Dermis microvascular lymphatic vessel endothelial cell (primary cell): ENCODE data around the gene PARVB. TPM values are rescaled to one million over a fixed set of nuclear protein-coding genes. Genes with fewer than 3 reads are reported as not detected.

Source experiments
- DNase-seq, 2 donors: peaks; one replicate each; pipeline versions ENCODE4 v3.0.0 to v3.0.0-alpha.2; 2010; ENCODE audit warnings: low read depth in 2 of 2
- total RNA-seq: library from RNA; depleted of rRNA; stranded (reverse); fragments of >200 nt; gene quantifications from 2 replicates; pipeline ENCODE4 v1.2.1, GENCODE V29; 2014

The PARVB gene
- total RNA-seq, 1 donor from 2014 or later = 39.2 TPM

GRCh38 chr22:44157916-44158618 is 134.0 kb downstream of the PARVB start:
- DNase-seq = no peak

GRCh38 chr22:44158816-44159215 is 134.7 kb downstream of the PARVB start:
- DNase-seq = no peak

GRCh38 chr22:44159221-44159620 is 135.1 kb downstream of the PARVB start:
- no peak for DNase-seq

- DNase-seq = no peak
Measured at GRCh38 chr22:44159811-44160210, 135.7 kb downstream of the PARVB start.

GRCh38 chr22:44160421-44160820 is 136.3 kb downstream of the PARVB start:
- DNase-seq = no peak

- DNase-seq = no peak
Measured at GRCh38 chr22:44161673-44162072, 137.6 kb downstream of the PARVB start.

GRCh38 chr22:44162960-44163359 is 138.9 kb downstream of the PARVB start:
- DNase-seq = no peak

- DNase-seq = no peak
Measured at GRCh38 chr22:44163536-44163935, 139.4 kb downstream of the PARVB start.

GRCh38 chr22:44164031-44164430 is 139.9 kb downstream of the PARVB start:
- DNase-seq = no peak

- DNase-seq = no peak
Measured at GRCh38 chr22:44165286-44165874, 141.3 kb downstream of the PARVB start.

- no peak for DNase-seq
Measured at GRCh38 chr22:44166498-44167276, 142.6 kb downstream of the PARVB start.

GRCh38 chr22:44167501-44167900 is 143.4 kb downstream of the PARVB start:
- no peak for DNase-seq

- no peak for DNase-seq
Measured at GRCh38 chr22:44168206-44168605, 144.1 kb downstream of the PARVB start.

- DNase-seq = no peak
Measured at GRCh38 chr22:44170470-44170869, 146.4 kb downstream of the PARVB start.

- no peak for DNase-seq
Measured at GRCh38 chr22:44171561-44171960, 147.5 kb downstream of the PARVB start.

- DNase-seq = no peak
Measured at GRCh38 chr22:44172370-44173108, 148.4 kb downstream of the PARVB start.

- no peak for DNase-seq
Measured at GRCh38 chr22:44173154-44173553, 149.1 kb downstream of the PARVB start.

GRCh38 chr22:44175676-44176075 is 151.6 kb downstream of the PARVB start:
- no peak for DNase-seq

- no peak for DNase-seq
Measured at GRCh38 chr22:44179196-44179988, 155.3 kb downstream of the PARVB start.

GRCh38 chr22:44179989-44180705 is 156.0 kb downstream of the PARVB start:
- DNase-seq = no peak

GRCh38 chr22:44180706-44181032 is 156.6 kb downstream of the PARVB start, which contains the start of gene PARVG:
Gene PARVG, plus strand, starts transcription at chr22:44180925. Its CDS starts 2,405 bp downstream, at chr22:44183330.
- no peak for DNase-seq
